H1 (cell line): Measurements from ENCODE around the gene NXPH3. TPM values are rescaled to one million over a fixed set of nuclear protein-coding genes. Genes with fewer than 3 reads are reported as not detected.

ENCODE experiments used
- BACH1 ChIP-seq: IDR thresholded peaks from 2 replicates; pipeline ENCODE4 v1.6.1; 2012; ENCODE audit warnings: low read length, improper control_type of control experiment
- MAFK ChIP-seq: IDR thresholded peaks from 2 replicates; pipeline ENCODE4 v1.6.1; 2012; ENCODE audit warnings: low read depth, mild to moderate bottlenecking, improper control_type of control experiment, low read length
- POLR2A ChIP-seq, 2 experiments: IDR thresholded peaks; 1 replicate in 1 of 2; 2 replicates in 1 of 2; pipeline ENCODE4 v1.6.1; 2011; ENCODE audit warnings: low read depth in 2 of 2, low read length in 2 of 2, mild to moderate bottlenecking in 2 of 2; ENCODE audit errors: control extremely low read depth in 1 of 2
- RXRA ChIP-seq: IDR thresholded peaks from 2 replicates; pipeline ENCODE4 v1.6.1; 2011; ENCODE audit warnings: low read depth, mild to moderate bottlenecking, low read length, moderate library complexity; ENCODE audit not compliant: insufficient read depth
- SAP30 ChIP-seq: fragments of 300-600 bp; sonication (generic); IDR thresholded peaks from 2 replicates; pipeline ENCODE4 v1.7.1; 2012; ENCODE audit warnings: low read length, moderate library complexity, mild to moderate bottlenecking, inconsistent platforms; ENCODE audit not compliant: insufficient read depth, insufficient replicate concordance
- SP4 ChIP-seq: IDR thresholded peaks from 2 replicates; pipeline ENCODE4 v1.6.1; 2012; ENCODE audit warnings: low read length, inconsistent platforms
- TAF7 ChIP-seq: optimal IDR thresholded peaks from 2 replicates; pipeline ENCODE3; 2011; ENCODE audit warnings: low read depth, mild to moderate bottlenecking, inconsistent platforms, low read length, moderate library complexity, borderline replicate concordance
- polyA plus RNA-seq, 7 experiments: library from polyadenylated mRNA; depleted of rRNA in 3 of 7; stranded (reverse) in 5 of 7; unstranded in 2 of 7; fragments of >200 nt in 5 of 7; fragments of 200-250 nt in 2 of 7; gene quantifications; 1 replicate in 5 of 7; 2 replicates in 1 of 7; 4 replicates in 1 of 7; pipeline versions ENCODE4 v1.2.1 to v1.2.3, GENCODE V29; 2011 to 2013; ENCODE audit warnings: missing spikeins in 2 of 7, mixed read lengths in 2 of 7
- total RNA-seq: library from RNA; stranded (reverse); fragmentation: NEBNext Ultra II Directional; extraction: Animal tissue kit (Norgen Biotek cat#: 25700); gene quantifications from 2 replicates; pipeline ENCODE4 v1.2.1, GENCODE V29; 2021
- TF ChIP-seq, protein P1 (sequence below): IDR thresholded peaks from 2 replicates; pipeline ENCODE4 v1.6.1; 2012; ENCODE audit warnings: low read length, inconsistent platforms
- TF ChIP-seq, protein P2 (sequence below): IDR thresholded peaks from 2 replicates; pipeline ENCODE4 v1.6.1; 2012; ENCODE audit warnings: inconsistent platforms
- TF ChIP-seq, protein P3 (sequence below), 3 experiments: IDR thresholded peaks; 1 replicate in 2 of 3; 2 replicates in 1 of 3; pipeline versions ENCODE4 v1.5.1 to v1.6.1; 2011; ENCODE audit warnings: low read length in 3 of 3, mild to moderate bottlenecking in 3 of 3, inconsistent platforms in 2 of 3, low read depth in 1 of 3, moderate library complexity in 1 of 3; ENCODE audit not compliant: insufficient read depth in 1 of 3; ENCODE audit errors: control extremely low read depth in 1 of 3

The NXPH3 gene
- total and polyA plus RNA-seq, 2 of the 8 experiments (the other 6 are each of a cell fraction or from before 2014, with no cell fraction given): 2.5 to 3.7 TPM

- TF ChIP-seq, protein P1, sequence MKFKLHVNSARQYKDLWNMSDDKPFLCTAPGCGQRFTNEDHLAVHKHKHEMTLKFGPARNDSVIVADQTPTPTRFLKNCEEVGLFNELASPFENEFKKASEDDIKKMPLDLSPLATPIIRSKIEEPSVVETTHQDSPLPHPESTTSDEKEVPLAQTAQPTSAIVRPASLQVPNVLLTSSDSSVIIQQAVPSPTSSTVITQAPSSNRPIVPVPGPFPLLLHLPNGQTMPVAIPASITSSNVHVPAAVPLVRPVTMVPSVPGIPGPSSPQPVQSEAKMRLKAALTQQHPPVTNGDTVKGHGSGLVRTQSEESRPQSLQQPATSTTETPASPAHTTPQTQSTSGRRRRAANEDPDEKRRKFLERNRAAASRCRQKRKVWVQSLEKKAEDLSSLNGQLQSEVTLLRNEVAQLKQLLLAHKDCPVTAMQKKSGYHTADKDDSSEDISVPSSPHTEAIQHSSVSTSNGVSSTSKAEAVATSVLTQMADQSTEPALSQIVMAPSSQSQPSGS: no peak
- TF ChIP-seq POLR2A (IDR thresholded peaks at IDR 0.05; ENCODE audit: control extremely low read depth in 1 of 2, low read depth in 2 of 2, low read length in 2 of 2) (no peak), RXRA (no peak), TAF7 (no peak), BACH1 (no peak), MAFK (no peak), SAP30 (no peak), SP4 (no peak)
- TF ChIP-seq, protein P2, sequence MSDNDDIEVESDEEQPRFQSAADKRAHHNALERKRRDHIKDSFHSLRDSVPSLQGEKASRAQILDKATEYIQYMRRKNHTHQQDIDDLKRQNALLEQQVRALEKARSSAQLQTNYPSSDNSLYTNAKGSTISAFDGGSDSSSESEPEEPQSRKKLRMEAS: no peak
- TF ChIP-seq, protein P3, sequence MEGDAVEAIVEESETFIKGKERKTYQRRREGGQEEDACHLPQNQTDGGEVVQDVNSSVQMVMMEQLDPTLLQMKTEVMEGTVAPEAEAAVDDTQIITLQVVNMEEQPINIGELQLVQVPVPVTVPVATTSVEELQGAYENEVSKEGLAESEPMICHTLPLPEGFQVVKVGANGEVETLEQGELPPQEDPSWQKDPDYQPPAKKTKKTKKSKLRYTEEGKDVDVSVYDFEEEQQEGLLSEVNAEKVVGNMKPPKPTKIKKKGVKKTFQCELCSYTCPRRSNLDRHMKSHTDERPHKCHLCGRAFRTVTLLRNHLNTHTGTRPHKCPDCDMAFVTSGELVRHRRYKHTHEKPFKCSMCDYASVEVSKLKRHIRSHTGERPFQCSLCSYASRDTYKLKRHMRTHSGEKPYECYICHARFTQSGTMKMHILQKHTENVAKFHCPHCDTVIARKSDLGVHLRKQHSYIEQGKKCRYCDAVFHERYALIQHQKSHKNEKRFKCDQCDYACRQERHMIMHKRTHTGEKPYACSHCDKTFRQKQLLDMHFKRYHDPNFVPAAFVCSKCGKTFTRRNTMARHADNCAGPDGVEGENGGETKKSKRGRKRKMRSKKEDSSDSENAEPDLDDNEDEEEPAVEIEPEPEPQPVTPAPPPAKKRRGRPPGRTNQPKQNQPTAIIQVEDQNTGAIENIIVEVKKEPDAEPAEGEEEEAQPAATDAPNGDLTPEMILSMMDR (IDR thresholded peaks at IDR 0.05; ENCODE audit: control extremely low read depth in 1 of 3, insufficient read depth in 1 of 3, low read depth in 1 of 3, low read length in 3 of 3): no peak
Measured at GRCh38 chr17:49551221-49552069, 24.2 kb upstream of the NXPH3 start (continued).
